Neutrophil (primary cell): Measurements from ENCODE around the gene ERN1.

Experiments
- H3K27ac ChIP-seq: fragments of 200-600 bp; sonication (generic); 2 replicates; pipeline ENCODE4 v1.5.1; 2016; ENCODE audit warnings: mild to moderate bottlenecking, moderate library complexity
- H3K27me3 ChIP-seq: fragments of 200-600 bp; sonication (generic); 2 replicates; pipeline ENCODE4 v1.6.0; 2016; ENCODE audit warnings: mild to moderate bottlenecking
- H3K36me3 ChIP-seq: fragments of 200-600 bp; sonication (generic); 2 replicates; pipeline ENCODE4 v1.5.1; 2017
- H3K4me1 ChIP-seq, 2 experiments: fragments of 200-600 bp in 1 of 2; sonication (generic) in 1 of 2; 1 replicate in 1 of 2; 2 replicates in 1 of 2; pipeline versions ENCODE4 v1.5.1 to v1.6.1; 2013 to 2016; ENCODE audit warnings: low read depth in 1 of 2, low read length in 1 of 2, mild to moderate bottlenecking in 1 of 2, moderate library complexity in 1 of 2; ENCODE audit not compliant: control insufficient read depth in 1 of 2, insufficient read depth in 1 of 2
- H3K4me3 ChIP-seq, 2 experiments: fragments of 200-600 bp in 1 of 2; sonication (generic) in 1 of 2; 1 replicate in 1 of 2; 2 replicates in 1 of 2; pipeline ENCODE4 v1.5.1; 2013 to 2016; ENCODE audit warnings: low read depth in 1 of 2, low read length in 1 of 2, mild to moderate bottlenecking in 1 of 2, moderate library complexity in 1 of 2
- H3K9me3 ChIP-seq: fragments of 200-600 bp; sonication (generic); 2 replicates; pipeline ENCODE4 v1.5.1; 2016
- TF ChIP-seq, protein P1 (sequence below): fragments of 200-600 bp; sonication (generic); IDR thresholded peaks from 2 replicates; pipeline ENCODE4 v1.5.1; 2016; ENCODE audit warnings: antibody characterized with exemption

ERN1 gene

DNA sequence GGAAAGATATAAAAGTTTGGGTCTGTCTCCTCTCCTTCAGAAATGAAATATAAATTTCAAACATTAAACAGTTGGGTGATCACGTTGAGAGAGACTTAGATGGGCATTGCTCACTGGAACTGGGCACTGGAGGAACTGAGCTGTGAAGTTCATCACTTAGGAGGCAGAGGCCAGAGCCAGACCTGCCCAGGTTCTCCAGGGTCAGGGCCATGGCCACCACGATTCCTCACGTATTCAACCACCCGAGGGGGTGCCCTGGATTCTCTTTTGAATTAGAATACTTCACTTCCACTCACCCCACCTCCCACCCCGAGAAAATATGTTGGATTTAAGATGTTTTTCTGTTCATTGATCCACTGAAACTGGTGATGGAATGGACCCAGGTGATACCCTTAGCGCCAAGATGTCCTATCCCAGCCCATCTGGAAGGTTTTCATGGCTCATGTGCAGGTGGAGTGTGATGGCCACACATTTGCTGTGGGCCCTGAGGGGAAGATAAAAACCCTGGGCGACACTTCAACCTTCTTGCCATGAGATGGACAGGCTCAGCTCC, 125.7 kb downstream of the ERN1 start:
- no peaks in the 10 kb centered on the region for H3K9me3 ChIP-seq
- no peaks in the 10 kb centered on the region for H3K36me3 ChIP-seq
- peaks cover 16% of the 10 kb centered on the region for H3K27me3 ChIP-seq
- H3K4me1 ChIP-seq: peaks cover under 1 to 2% of the 10 kb centered on the region in 2 experiments
- H3K27ac ChIP-seq: no peak overlapping the region
- TF ChIP-seq, protein P1, sequence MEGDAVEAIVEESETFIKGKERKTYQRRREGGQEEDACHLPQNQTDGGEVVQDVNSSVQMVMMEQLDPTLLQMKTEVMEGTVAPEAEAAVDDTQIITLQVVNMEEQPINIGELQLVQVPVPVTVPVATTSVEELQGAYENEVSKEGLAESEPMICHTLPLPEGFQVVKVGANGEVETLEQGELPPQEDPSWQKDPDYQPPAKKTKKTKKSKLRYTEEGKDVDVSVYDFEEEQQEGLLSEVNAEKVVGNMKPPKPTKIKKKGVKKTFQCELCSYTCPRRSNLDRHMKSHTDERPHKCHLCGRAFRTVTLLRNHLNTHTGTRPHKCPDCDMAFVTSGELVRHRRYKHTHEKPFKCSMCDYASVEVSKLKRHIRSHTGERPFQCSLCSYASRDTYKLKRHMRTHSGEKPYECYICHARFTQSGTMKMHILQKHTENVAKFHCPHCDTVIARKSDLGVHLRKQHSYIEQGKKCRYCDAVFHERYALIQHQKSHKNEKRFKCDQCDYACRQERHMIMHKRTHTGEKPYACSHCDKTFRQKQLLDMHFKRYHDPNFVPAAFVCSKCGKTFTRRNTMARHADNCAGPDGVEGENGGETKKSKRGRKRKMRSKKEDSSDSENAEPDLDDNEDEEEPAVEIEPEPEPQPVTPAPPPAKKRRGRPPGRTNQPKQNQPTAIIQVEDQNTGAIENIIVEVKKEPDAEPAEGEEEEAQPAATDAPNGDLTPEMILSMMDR: no peak
- no peak overlapping the region for H3K4me3 ChIP-seq

GRCh38 chr17:64003526-64004121, 126.3 kb downstream of the ERN1 start:
- Histone ChIP-seq H3K36me3 (no peaks in the 10 kb centered on the region), H3K4me3 (no peak overlapping the region), H3K27ac (no peak overlapping the region), H3K27me3 (peaks cover 23% of the 10 kb centered on the region), H3K9me3 (no peaks in the 10 kb centered on the region), H3K4me1 (peaks cover 2 to 4% of the 10 kb centered on the region in 2 experiments)
- TF ChIP-seq, protein P1: no peak

- Histone ChIP-seq H3K4me1 (peaks cover 8 to 11% of the 10 kb centered on the region in 2 experiments), H3K27ac (no peak overlapping the region)
Observed at GRCh38 chr17:64002658-64003525, 127.1 kb downstream of the ERN1 start.

GRCh38 chr17:64001763-64002529, 128.0 kb downstream of the ERN1 start:
- Histone ChIP-seq H3K36me3 (no peaks in the 10 kb centered on the region), H3K27me3 (peaks cover 40% of the 10 kb centered on the region), H3K9me3 (no peaks in the 10 kb centered on the region), H3K27ac (no peak overlapping the region), H3K4me1 (peaks cover 14 to 18% of the 10 kb centered on the region in 2 experiments), H3K4me3 (no peak overlapping the region)
- TF ChIP-seq, protein P1: no peak

More at GRCh38 chr17:64002658-64003525, 127.1 kb downstream of the ERN1 start:
- Histone ChIP-seq H3K9me3 (no peaks in the 10 kb centered on the region), H3K36me3 (no peaks in the 10 kb centered on the region), H3K27me3 (peaks cover 30% of the 10 kb centered on the region), H3K4me3 (no peak overlapping the region)
- TF ChIP-seq, protein P1: no peak

GRCh38 chr17:64001091-64001579, 128.8 kb downstream of the ERN1 start:
- Histone ChIP-seq H3K4me1 (peaks cover 14 to 18% of the 10 kb centered on the region in 2 experiments), H3K4me3 (no peak overlapping the region), H3K27ac (no peak overlapping the region), H3K27me3 (peaks cover 48% of the 10 kb centered on the region), H3K9me3 (no peaks in the 10 kb centered on the region), H3K36me3 (no peaks in the 10 kb centered on the region)
- TF ChIP-seq, protein P1: no peak
